Measurements from ENCODE around the gene CCL28.

Gene CCL28

DNA sequence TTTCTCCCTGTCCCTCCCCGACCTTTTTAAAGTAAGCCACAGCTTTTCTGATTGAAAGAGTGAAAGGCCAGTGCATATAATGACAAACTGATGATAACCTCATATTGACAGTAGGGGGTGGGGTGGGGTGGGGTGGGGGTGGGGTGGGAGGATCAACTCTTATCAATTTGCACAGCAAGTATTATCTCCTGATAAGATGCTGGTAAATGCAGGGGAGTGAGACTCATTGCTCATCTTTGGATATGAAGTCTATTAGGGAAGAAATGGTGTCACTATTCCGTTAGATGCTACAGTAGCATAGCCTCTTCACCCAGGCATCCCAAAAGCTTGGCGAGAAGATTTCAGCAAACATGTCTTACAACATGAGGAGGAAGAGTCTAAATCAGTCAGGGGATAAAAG is 60.1 kb downstream of the CCL28 start:
- no peaks in the 10 kb centered on the region for H3K79me2 ChIP-seq (ENCODE audit: control insufficient read depth, low read length)
- TF ChIP-seq, protein P1, sequence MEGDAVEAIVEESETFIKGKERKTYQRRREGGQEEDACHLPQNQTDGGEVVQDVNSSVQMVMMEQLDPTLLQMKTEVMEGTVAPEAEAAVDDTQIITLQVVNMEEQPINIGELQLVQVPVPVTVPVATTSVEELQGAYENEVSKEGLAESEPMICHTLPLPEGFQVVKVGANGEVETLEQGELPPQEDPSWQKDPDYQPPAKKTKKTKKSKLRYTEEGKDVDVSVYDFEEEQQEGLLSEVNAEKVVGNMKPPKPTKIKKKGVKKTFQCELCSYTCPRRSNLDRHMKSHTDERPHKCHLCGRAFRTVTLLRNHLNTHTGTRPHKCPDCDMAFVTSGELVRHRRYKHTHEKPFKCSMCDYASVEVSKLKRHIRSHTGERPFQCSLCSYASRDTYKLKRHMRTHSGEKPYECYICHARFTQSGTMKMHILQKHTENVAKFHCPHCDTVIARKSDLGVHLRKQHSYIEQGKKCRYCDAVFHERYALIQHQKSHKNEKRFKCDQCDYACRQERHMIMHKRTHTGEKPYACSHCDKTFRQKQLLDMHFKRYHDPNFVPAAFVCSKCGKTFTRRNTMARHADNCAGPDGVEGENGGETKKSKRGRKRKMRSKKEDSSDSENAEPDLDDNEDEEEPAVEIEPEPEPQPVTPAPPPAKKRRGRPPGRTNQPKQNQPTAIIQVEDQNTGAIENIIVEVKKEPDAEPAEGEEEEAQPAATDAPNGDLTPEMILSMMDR (IDR thresholded peaks at IDR 0.05; ENCODE audit: low read depth, low read length, poor library complexity, severe bottlenecking): no peak
- TF ChIP-seq EZH2phosphoT487 (IDR thresholded peaks at IDR 0.05; ENCODE audit: borderline replicate concordance, low read length): no peak
- H4K20me1 ChIP-seq (ENCODE audit: control insufficient read depth, insufficient read depth, low read depth, low read length): no peaks in the 10 kb centered on the region
- H3F3A ChIP-seq (ENCODE audit: control insufficient read depth, insufficient read depth): no peaks in the 10 kb centered on the region
- no peaks in the 10 kb centered on the region for H3K36me3 ChIP-seq (ENCODE audit: control insufficient read depth, low read length)
- H3K9me2 ChIP-seq (replicated peaks; ENCODE audit: control insufficient read depth, low read length): no peaks in the 10 kb centered on the region
- no peak overlapping the region for H3K4me3 ChIP-seq (ENCODE audit: low read length)
- peaks cover 5% of the 10 kb centered on the region; the same call in 1 of the 2 replicates for H3K27me3 ChIP-seq (ENCODE audit: control insufficient read depth, low read length)
- H3K4me1 ChIP-seq (ENCODE audit: control insufficient read depth, low read length): no peaks in the 10 kb centered on the region
- no peaks in the 10 kb centered on the region for H3K9me3 ChIP-seq (ENCODE audit: control insufficient read depth, insufficient read depth, low read length)
- H3K27ac ChIP-seq (ENCODE audit: low read depth, low read length): no peak overlapping the region
- no peak overlapping the region for H3K4me2 ChIP-seq (ENCODE audit: low read length)

DNA sequence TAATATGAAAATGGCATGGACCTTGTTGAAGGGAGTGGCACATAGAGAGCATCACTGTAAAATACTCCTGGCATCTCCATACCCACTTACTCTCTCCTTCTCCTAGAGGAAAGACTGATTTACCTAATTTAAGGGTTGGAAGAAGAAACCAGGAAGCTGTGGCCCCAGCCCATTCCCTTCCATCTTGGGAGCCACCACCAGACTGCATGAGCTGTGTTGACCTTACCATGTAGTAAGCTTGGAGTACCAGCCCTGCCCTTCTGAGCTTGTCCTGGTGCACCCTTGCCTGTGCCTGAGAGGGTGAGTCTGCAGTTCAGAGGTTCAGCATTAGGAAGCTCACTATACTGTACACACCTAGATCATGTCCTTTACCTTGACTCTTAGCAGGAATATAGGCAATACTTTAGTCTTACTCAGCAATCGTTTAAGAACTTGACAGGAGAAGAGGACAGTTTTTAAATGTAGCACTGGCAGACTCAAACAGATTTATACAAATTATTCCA is 63.3 kb downstream of the CCL28 start:
- Histone ChIP-seq H3K4me1 (ENCODE audit: control insufficient read depth, low read length) (no peaks in the 10 kb centered on the region), H3K4me2 (ENCODE audit: low read length) (no peak overlapping the region), H3K9me2 (replicated peaks; ENCODE audit: control insufficient read depth, low read length) (no peaks in the 10 kb centered on the region), H3F3A (ENCODE audit: control insufficient read depth, insufficient read depth) (no peaks in the 10 kb centered on the region), H4K20me1 (ENCODE audit: control insufficient read depth, insufficient read depth, low read depth, low read length) (no peaks in the 10 kb centered on the region), H3K9me3 (ENCODE audit: control insufficient read depth, insufficient read depth, low read length) (no peaks in the 10 kb centered on the region), H3K36me3 (ENCODE audit: control insufficient read depth, low read length) (no peaks in the 10 kb centered on the region), H3K27ac (ENCODE audit: low read depth, low read length) (no peak overlapping the region), H3K4me3 (ENCODE audit: low read length) (no peak overlapping the region), H3K79me2 (ENCODE audit: control insufficient read depth, low read length) (no peaks in the 10 kb centered on the region), H3K27me3 (ENCODE audit: control insufficient read depth, low read length) (peaks cover 5% of the 10 kb centered on the region; the same call in 1 of the 2 replicates)
- TF ChIP-seq EZH2phosphoT487 (IDR thresholded peaks at IDR 0.05; ENCODE audit: borderline replicate concordance, low read length): no peak
- TF ChIP-seq, protein P1 (IDR thresholded peaks at IDR 0.05; ENCODE audit: low read depth, low read length, poor library complexity, severe bottlenecking): no peak

DNA sequence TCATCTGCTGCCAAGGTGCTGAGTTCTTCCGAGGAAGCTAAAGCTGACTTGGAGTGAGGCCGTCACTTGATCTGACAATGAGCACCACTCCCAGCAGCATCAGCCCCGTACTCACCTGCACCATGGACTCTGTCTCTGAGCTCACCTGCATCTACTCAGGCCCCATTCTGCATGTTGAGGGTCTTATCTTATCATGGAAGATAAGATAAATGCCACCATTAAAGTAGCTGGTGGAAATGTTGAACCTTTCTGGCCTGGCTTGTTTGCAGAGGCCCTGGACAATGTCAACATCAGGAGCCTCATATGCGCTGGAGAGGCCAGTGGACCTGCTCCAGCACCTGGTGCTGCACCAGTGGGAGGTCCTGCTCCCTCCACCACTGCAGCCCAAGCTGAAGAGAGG is 64.0 kb downstream of the CCL28 start:
- no peak for TF ChIP-seq EZH2phosphoT487 (IDR thresholded peaks at IDR 0.05; ENCODE audit: borderline replicate concordance, low read length)
- TF ChIP-seq, protein P1 (IDR thresholded peaks at IDR 0.05; ENCODE audit: low read depth, low read length, poor library complexity, severe bottlenecking): no peak
- H3K27ac ChIP-seq (ENCODE audit: low read depth, low read length): no peak overlapping the region
- H3F3A ChIP-seq (ENCODE audit: control insufficient read depth, insufficient read depth): no peaks in the 10 kb centered on the region
- no peak overlapping the region for H3K4me3 ChIP-seq (ENCODE audit: low read length)
- H3K79me2 ChIP-seq (ENCODE audit: control insufficient read depth, low read length): no peaks in the 10 kb centered on the region
- H3K4me2 ChIP-seq (ENCODE audit: low read length): no peak overlapping the region
- no peaks in the 10 kb centered on the region for H4K20me1 ChIP-seq (ENCODE audit: control insufficient read depth, insufficient read depth, low read depth, low read length)
- peaks cover 5% of the 10 kb centered on the region; the same call in 1 of the 2 replicates for H3K27me3 ChIP-seq (ENCODE audit: control insufficient read depth, low read length)
- H3K4me1 ChIP-seq (ENCODE audit: control insufficient read depth, low read length): no peaks in the 10 kb centered on the region
- no peaks in the 10 kb centered on the region for H3K36me3 ChIP-seq (ENCODE audit: control insufficient read depth, low read length)
- no peaks in the 10 kb centered on the region for H3K9me2 ChIP-seq (replicated peaks; ENCODE audit: control insufficient read depth, low read length)
- no peaks in the 10 kb centered on the region for H3K9me3 ChIP-seq (ENCODE audit: control insufficient read depth, insufficient read depth, low read length)
